Measurements from ENCODE around the gene EIPR1.
"Not testable (repeated sequence)": the region's sequence is repeated elsewhere in the genome, so short reads cannot be mapped to it uniquely, and the experiment has no call there.

EIPR1 gene

GRCh38 chr2:3357446-3357845, 20.2 kb downstream of the EIPR1 start:
- not testable (repeated sequence) for H2AFZ ChIP-seq (ENCODE audit: insufficient read depth, low read length, poor library complexity); H2BK5ac ChIP-seq (ENCODE audit: low read depth, low read length, poor library complexity); H2AK5ac ChIP-seq (ENCODE audit: low read length); H2BK120ac ChIP-seq (ENCODE audit: insufficient read depth, low read length, poor library complexity); H3K9me3 ChIP-seq (ENCODE audit: insufficient read depth, low read depth, low read length); H3K14ac ChIP-seq (ENCODE audit: low read length); H3K4me3 ChIP-seq (ENCODE audit: low read depth, low read length); DNase-seq; H3K18ac ChIP-seq (ENCODE audit: low read length); H3K36me3 ChIP-seq (ENCODE audit: control insufficient read depth in 1 of 2, insufficient read depth in 2 of 2, low read length in 2 of 2); H3K4me2 ChIP-seq (ENCODE audit: low read length); H4K91ac ChIP-seq (ENCODE audit: low read depth, low read length); H3K79me1 ChIP-seq (ENCODE audit: low read length); H3K27me3 ChIP-seq (ENCODE audit: insufficient read depth, low read length); H3K4me1 ChIP-seq (ENCODE audit: control insufficient read depth in 1 of 2, insufficient read depth in 2 of 2, low read length in 2 of 2); H4K8ac ChIP-seq (ENCODE audit: low read depth, low read length); H4K12ac ChIP-seq (ENCODE audit: low read depth, low read length); H3K4ac ChIP-seq (ENCODE audit: low read depth, low read length); H3K9ac ChIP-seq (ENCODE audit: low read length); H3K27ac ChIP-seq (ENCODE audit: low read depth, low read length); H3K23ac ChIP-seq (ENCODE audit: low read length); H3K79me2 ChIP-seq (ENCODE audit: control insufficient read depth, insufficient read depth, low read length, poor library complexity); H2BK12ac ChIP-seq (ENCODE audit: low read length)
- no CpG with 5 or more reads among the region's 2 CpGs for WGBS (ENCODE audit: extremely low coverage, insufficient coverage, insufficient read length)

- WGBS (ENCODE audit: extremely low coverage, insufficient coverage, insufficient read length) = no CpG with 5 or more reads among the region's 2 CpGs
- H3K4me2 ChIP-seq (ENCODE audit: low read length) = no peak overlapping the region
Observed at GRCh38 chr2:3356799-3357198, 20.8 kb downstream of the EIPR1 start.

GRCh38 chr2:3355951-3356569, 21.6 kb downstream of the EIPR1 start:
- Histone ChIP-seq H3K4me2 (ENCODE audit: low read length) (no peak overlapping the region), H2AFZ (ENCODE audit: insufficient read depth, low read length, poor library complexity) (no peak overlapping the region), H2AK5ac (ENCODE audit: low read length) (no peak overlapping the region), H3K9ac (ENCODE audit: low read length) (no peak overlapping the region), H3K4me1 (ENCODE audit: control insufficient read depth in 1 of 2, insufficient read depth in 2 of 2, low read length in 2 of 2) (no peaks in the 10 kb centered on the region), H2BK120ac (ENCODE audit: insufficient read depth, low read length, poor library complexity) (no peak overlapping the region), H3K27ac (ENCODE audit: low read depth, low read length) (no peak overlapping the region), H4K91ac (ENCODE audit: low read depth, low read length) (no peak overlapping the region), H3K14ac (ENCODE audit: low read length) (no peak overlapping the region), H3K36me3 (ENCODE audit: control insufficient read depth in 1 of 2, insufficient read depth in 2 of 2, low read length in 2 of 2) (peaks cover 3 to 4% of the 10 kb centered on the region in 2 experiments), H3K4ac (ENCODE audit: low read depth, low read length) (no peak overlapping the region), H3K9me3 (ENCODE audit: insufficient read depth, low read depth, low read length) (peaks cover 3% of the 10 kb centered on the region), H2BK12ac (ENCODE audit: low read length) (no peak overlapping the region), H2BK5ac (ENCODE audit: low read depth, low read length, poor library complexity) (no peak overlapping the region), H3K79me1 (ENCODE audit: low read length) (no peaks in the 10 kb centered on the region), H4K12ac (ENCODE audit: low read depth, low read length) (no peak overlapping the region), H3K79me2 (ENCODE audit: control insufficient read depth, insufficient read depth, low read length, poor library complexity) (no peaks in the 10 kb centered on the region), H4K8ac (ENCODE audit: low read depth, low read length) (no peak overlapping the region), H3K4me3 (ENCODE audit: low read depth, low read length) (no peak overlapping the region), H3K27me3 (ENCODE audit: insufficient read depth, low read length) (no peaks in the 10 kb centered on the region), H3K18ac (ENCODE audit: low read length) (no peak overlapping the region), H3K23ac (ENCODE audit: low read length) (no peak overlapping the region)
- no CpG with 5 or more reads among the region's 8 CpGs for WGBS (ENCODE audit: extremely low coverage, insufficient coverage, insufficient read length)
- no peak for DNase-seq

More at GRCh38 chr2:3356799-3357198, 20.8 kb downstream of the EIPR1 start:
- H3K4me1 ChIP-seq (ENCODE audit: control insufficient read depth in 1 of 2, insufficient read depth in 2 of 2, low read length in 2 of 2) = no peaks in the 10 kb centered on the region
- no peak overlapping the region for H3K18ac ChIP-seq (ENCODE audit: low read length)
- H2AFZ ChIP-seq (ENCODE audit: insufficient read depth, low read length, poor library complexity) = no peak overlapping the region
- H3K4ac ChIP-seq (ENCODE audit: low read depth, low read length) = no peak overlapping the region
- H2BK5ac ChIP-seq (ENCODE audit: low read depth, low read length, poor library complexity) = no peak overlapping the region
- no peak overlapping the region for H3K9ac ChIP-seq (ENCODE audit: low read length)
- H4K8ac ChIP-seq (ENCODE audit: low read depth, low read length) = no peak overlapping the region
- H3K79me2 ChIP-seq (ENCODE audit: control insufficient read depth, insufficient read depth, low read length, poor library complexity) = no peaks in the 10 kb centered on the region
- no peaks in the 10 kb centered on the region for H3K79me1 ChIP-seq (ENCODE audit: low read length)
- DNase-seq = no peak
- peaks cover 3 to 4% of the 10 kb centered on the region in 2 experiments for H3K36me3 ChIP-seq (ENCODE audit: control insufficient read depth in 1 of 2, insufficient read depth in 2 of 2, low read length in 2 of 2)
- H4K12ac ChIP-seq (ENCODE audit: low read depth, low read length) = no peak overlapping the region
- H3K23ac ChIP-seq (ENCODE audit: low read length) = no peak overlapping the region
- no peak overlapping the region for H3K4me3 ChIP-seq (ENCODE audit: low read depth, low read length)
- H3K27me3 ChIP-seq (ENCODE audit: insufficient read depth, low read length) = no peaks in the 10 kb centered on the region
- no peak overlapping the region for H3K14ac ChIP-seq (ENCODE audit: low read length)
- H2AK5ac ChIP-seq (ENCODE audit: low read length) = no peak overlapping the region
- H3K27ac ChIP-seq (ENCODE audit: low read depth, low read length) = no peak overlapping the region
- no peak overlapping the region for H4K91ac ChIP-seq (ENCODE audit: low read depth, low read length)
- H3K9me3 ChIP-seq (ENCODE audit: insufficient read depth, low read depth, low read length) = peaks cover 3% of the 10 kb centered on the region
- H2BK12ac ChIP-seq (ENCODE audit: low read length) = no peak overlapping the region
- H2BK120ac ChIP-seq (ENCODE audit: insufficient read depth, low read length, poor library complexity) = no peak overlapping the region

GRCh38 chr2:3354986-3355385, 22.6 kb downstream of the EIPR1 start:
- Histone ChIP-seq H4K91ac (ENCODE audit: low read depth, low read length) (no peak overlapping the region), H2BK120ac (ENCODE audit: insufficient read depth, low read length, poor library complexity) (no peak overlapping the region), H2AFZ (ENCODE audit: insufficient read depth, low read length, poor library complexity) (no peak overlapping the region), H3K27me3 (ENCODE audit: insufficient read depth, low read length) (no peaks in the 10 kb centered on the region), H3K4ac (ENCODE audit: low read depth, low read length) (no peak overlapping the region), H3K14ac (ENCODE audit: low read length) (no peak overlapping the region), H4K12ac (ENCODE audit: low read depth, low read length) (no peak overlapping the region), H2AK5ac (ENCODE audit: low read length) (no peak overlapping the region), H3K4me1 (ENCODE audit: control insufficient read depth in 1 of 2, insufficient read depth in 2 of 2, low read length in 2 of 2) (no peaks in the 10 kb centered on the region), H2BK12ac (ENCODE audit: low read length) (no peak overlapping the region), H4K8ac (ENCODE audit: low read depth, low read length) (no peak overlapping the region), H3K4me3 (ENCODE audit: low read depth, low read length) (no peak overlapping the region), H3K9ac (ENCODE audit: low read length) (no peak overlapping the region), H3K79me2 (ENCODE audit: control insufficient read depth, insufficient read depth, low read length, poor library complexity) (no peaks in the 10 kb centered on the region), H3K36me3 (ENCODE audit: control insufficient read depth in 1 of 2, insufficient read depth in 2 of 2, low read length in 2 of 2) (peaks cover 3 to 4% of the 10 kb centered on the region in 2 experiments), H3K23ac (ENCODE audit: low read length) (no peak overlapping the region), H3K18ac (ENCODE audit: low read length) (no peak overlapping the region), H3K4me2 (ENCODE audit: low read length) (no peak overlapping the region), H3K79me1 (ENCODE audit: low read length) (no peaks in the 10 kb centered on the region), H2BK5ac (ENCODE audit: low read depth, low read length, poor library complexity) (no peak overlapping the region), H3K9me3 (ENCODE audit: insufficient read depth, low read depth, low read length) (peaks cover 3% of the 10 kb centered on the region), H3K27ac (ENCODE audit: low read depth, low read length) (no peak overlapping the region)
- DNase-seq = no peak
- whole genome bisulfite sequencing (ENCODE audit: extremely low coverage, insufficient coverage, insufficient read length) = no CpG with 5 or more reads among the region's 3 CpGs
